HepG2 (cell line): ENCODE data around the gene ZBTB45. TPM values are rescaled to one million over a fixed set of nuclear protein-coding genes. Genes with fewer than 3 reads are reported as not detected.

ENCODE experiments used
- ATAC-seq: fragments of 200-7000 bp; cut with Tn5 transposase; 3 replicates; pipeline ENCODE4 v1.9.1; 2020; ENCODE audit warnings: mild to moderate bottlenecking, moderate library complexity
- BruUV-seq: library from RNA; stranded (reverse); fragments of 400-500 nt; replicated peaks from 2 replicates; lab custom pipeline; 2021; lab: Mats Ljungman, UMichigan
- CTCF ChIA-PET: fragments of 300-600 bp; formaldehyde crosslinking; extraction: SDS; loops from one replicate; lab custom pipeline; 2021; ENCODE audit warnings: low total read pairs, inconsistent platforms, low intra/inter-chr PET ratio; lab: Yijun Ruan, JAX
- POLR2A ChIA-PET: fragments of 350-600 bp; sonication (Branson Sonifier 250); formaldehyde crosslinking; loops from one replicate; lab custom pipeline; 2020; ENCODE audit warnings: antibody characterized with exemption, inconsistent platforms; lab: Yijun Ruan, JAX
- DNase-seq: peaks from one replicate; pipeline ENCODE4 v3.0.0-alpha.2; 2015; ENCODE audit warnings: low spot score
- FAIRE-seq: peaks from 3 replicates; lab custom pipeline; 2011; peaks lifted over from hg19 to GRCh38; lab: Jason Lieb, UNC
- H2AFZ ChIP-seq: one replicate; pipeline ENCODE4 v1.6.1; 2011; ENCODE audit warnings: low read length, inconsistent platforms
- H3K27ac ChIP-seq: fragments of 300-600 bp; 3 replicates; pipeline ENCODE4 v1.8.0; 2011; ENCODE audit warnings: mixed run types, mild to moderate bottlenecking, mixed read lengths, low read length, inconsistent platforms; ENCODE audit not compliant: insufficient read depth; ENCODE audit errors: extremely low read length
- H3K27me3 ChIP-seq, 2 experiments: fragments of 200-600 bp in 1 of 2; 2 replicates in 1 of 2; 3 replicates in 1 of 2; pipeline versions ENCODE4 v1.6.0 to v1.8.0; 2011; ENCODE audit warnings: low read length in 2 of 2, mild to moderate bottlenecking in 2 of 2, moderate library complexity in 2 of 2, inconsistent platforms in 1 of 2; ENCODE audit not compliant: insufficient read depth in 2 of 2, control insufficient read depth in 1 of 2
- H3K36me3 ChIP-seq, 2 experiments: fragments of 200-600 bp in 1 of 2; replicated peaks in 1 of 2; 2 replicates in 1 of 2; 3 replicates in 1 of 2; pipeline versions ENCODE4 v1.5.1 to v1.8.0; 2011; ENCODE audit warnings: low read length in 2 of 2, inconsistent platforms in 1 of 2; ENCODE audit not compliant: insufficient read depth in 2 of 2, control insufficient read depth in 1 of 2
- H3K4me1 ChIP-seq: 2 replicates; pipeline ENCODE4 v1.5.1; 2012; ENCODE audit warnings: low read length, inconsistent platforms; ENCODE audit not compliant: insufficient read depth
- H3K4me2 ChIP-seq: 2 replicates; pipeline ENCODE4 v1.6.0; 2011; ENCODE audit warnings: low read depth, low read length, inconsistent platforms
- H3K4me3 ChIP-seq, 3 experiments: fragments of 200-600 bp in 1 of 3; sonication (generic), shearing (Covaris generic) in 1 of 3; replicated peaks in 1 of 3; 2 replicates each; pipeline ENCODE4 v1.5.1; 2011 to 2016; ENCODE audit warnings: low read length in 3 of 3, inconsistent platforms in 2 of 3, low read depth in 2 of 3, mild to moderate bottlenecking in 2 of 3, control low read depth in 1 of 3, mixed read lengths in 1 of 3; ENCODE audit not compliant: insufficient read depth in 1 of 3
- H3K79me2 ChIP-seq: one replicate; pipeline ENCODE4 v1.6.1; 2011; ENCODE audit warnings: low read length, inconsistent platforms; ENCODE audit not compliant: insufficient read depth
- H3K9ac ChIP-seq: 2 replicates; pipeline ENCODE4 v1.6.0; 2011; ENCODE audit warnings: mild to moderate bottlenecking, low read depth, low read length, inconsistent platforms; ENCODE audit not compliant: insufficient read depth
- H3K9me3 ChIP-seq: 2 replicates; pipeline ENCODE4 v1.5.1; 2012; ENCODE audit warnings: mild to moderate bottlenecking, low read length
- H4K20me1 ChIP-seq: 2 replicates; pipeline ENCODE4 v1.6.0; 2011; ENCODE audit warnings: inconsistent platforms, mild to moderate bottlenecking, low read length, moderate library complexity; ENCODE audit not compliant: insufficient read depth
- ARHGAP35 ChIP-seq: sonication (generic); formaldehyde crosslinking; IDR thresholded peaks from 2 replicates; pipeline ENCODE4 v1.9.0; 2022; ENCODE audit warnings: mild to moderate bottlenecking, inconsistent platforms, moderate library complexity, missing genetic modification reagents, borderline replicate concordance
- ATAD3A ChIP-seq: sonication (generic); formaldehyde crosslinking; IDR thresholded peaks from 2 replicates; pipeline ENCODE4 v1.4.0; 2020; ENCODE audit warnings: missing genetic modification reagents
- ATRX ChIP-seq: sonication (generic); formaldehyde crosslinking; IDR thresholded peaks from 2 replicates; pipeline ENCODE4 v1.4.0; 2020; ENCODE audit warnings: missing genetic modification reagents, borderline replicate concordance
- EEA1 ChIP-seq: sonication (generic); formaldehyde crosslinking; IDR thresholded peaks from 2 replicates; pipeline ENCODE4 v1.5.1; 2020; ENCODE audit warnings: mild to moderate bottlenecking, missing genetic modification reagents, borderline replicate concordance
- FOXC1 ChIP-seq: sonication (generic); formaldehyde crosslinking; IDR thresholded peaks from 2 replicates; pipeline ENCODE4 v1.8.0; 2022; ENCODE audit warnings: mild to moderate bottlenecking, missing genetic modification reagents, borderline replicate concordance
- KDM5A ChIP-seq: fragments of 200-600 bp; sonication (generic); IDR thresholded peaks from 2 replicates; pipeline ENCODE4 v1.7.0; 2018; ENCODE audit warnings: antibody characterized with exemption, mild to moderate bottlenecking, low read length, borderline replicate concordance
- POLR2AphosphoS5 ChIP-seq: IDR thresholded peaks from 2 replicates; pipeline ENCODE4 v1.6.1; 2012; ENCODE audit warnings: low read depth, low read length
- REL ChIP-seq: sonication (generic); formaldehyde crosslinking; conservative IDR thresholded peaks from 2 replicates; pipeline ENCODE4 v1.8.0; 2022; ENCODE audit warnings: mild to moderate bottlenecking, missing genetic modification reagents, moderate library complexity
- ZC3H13 ChIP-seq: sonication (generic); formaldehyde crosslinking; IDR thresholded peaks from 2 replicates; pipeline ENCODE4 v1.8.1; 2023; ENCODE audit warnings: mild to moderate bottlenecking, missing genetic modification reagents, moderate library complexity
- ZNF619 ChIP-seq: sonication (generic); formaldehyde crosslinking; IDR thresholded peaks from 2 replicates; pipeline ENCODE4 v1.4.0; 2020; ENCODE audit warnings: mild to moderate bottlenecking, missing genetic modification reagents
- WGBS: methylation state at CpG from one replicate; pipeline ENCODE4 v1.1.6; 2017; ENCODE audit warnings: low lambda C conversion rate; 5-methylcytosine and 5-hydroxymethylcytosine counted together
- in situ Hi-C: cut with HindIII; loops from 2 replicates; pipeline ENCODE4 v1.10.0; 2017; ENCODE audit warnings: low pct_unique_long_range_greater_than_20kb; ENCODE audit not compliant: extremely low pct_ligation_motif_present
- intact Hi-C: fragments of 100-400 bp; cut with micrococcal nuclease; formaldehyde crosslinking; loops from one replicate; pipeline ENCODE4 v1.10.0; 2022; ENCODE audit not compliant: unreplicated experiment
- polyA plus RNA-seq, 8 experiments: library from polyadenylated mRNA; depleted of rRNA in 3 of 8; stranded (reverse) in 7 of 8; unstranded in 1 of 8; fragments of >200 nt; fragmentation: Illumina TruSeq in 4 of 8; extraction: Trizol in 4 of 8; gene quantifications; 2 replicates each; pipeline versions ENCODE4 v1.2.1 to v1.2.3, GENCODE V29; 2011 to 2016; ENCODE audit warnings: low read depth in 4 of 8, missing spikeins in 1 of 8, mixed read lengths in 1 of 8; ENCODE audit not compliant: insufficient read depth in 1 of 8
- total RNA-seq, 5 experiments: library from RNA; depleted of rRNA; stranded (reverse); fragments of >200 nt; fragmentation: Illumina TruSeq; extraction: Trizol; gene quantifications; 2 replicates each; pipeline ENCODE4 v1.2.3, GENCODE V29; 2016; ENCODE audit warnings: low read depth in 1 of 5
- TF ChIP-seq, protein P1 (sequence below): sonication (generic); formaldehyde crosslinking; IDR thresholded peaks from 2 replicates; pipeline ENCODE4 v1.5.0; 2020; ENCODE audit warnings: mild to moderate bottlenecking, missing genetic modification reagents, borderline replicate concordance
- TF ChIP-seq, protein P2 (sequence below): sonication (generic); formaldehyde crosslinking; IDR thresholded peaks from 2 replicates; pipeline ENCODE4 v1.8.0; 2022; ENCODE audit warnings: mild to moderate bottlenecking, missing genetic modification reagents; ENCODE audit not compliant: insufficient replicate concordance
- TF ChIP-seq, protein P3 (sequence below): sonication (generic); formaldehyde crosslinking; IDR thresholded peaks from 2 replicates; pipeline ENCODE4 v1.4.0; 2020; ENCODE audit warnings: mild to moderate bottlenecking, missing genetic modification reagents
- TF ChIP-seq, protein P4 (sequence below): sonication (generic); formaldehyde crosslinking; IDR thresholded peaks from 2 replicates; pipeline ENCODE4 v1.8.1; 2023; ENCODE audit warnings: mild to moderate bottlenecking, missing genetic modification reagents

Gene ZBTB45
- total and polyA plus RNA-seq, 2 of the 13 experiments (the other 11 are each of a cell fraction or from before 2014, with no cell fraction given) = 3.0 to 3.7 TPM

DNA sequence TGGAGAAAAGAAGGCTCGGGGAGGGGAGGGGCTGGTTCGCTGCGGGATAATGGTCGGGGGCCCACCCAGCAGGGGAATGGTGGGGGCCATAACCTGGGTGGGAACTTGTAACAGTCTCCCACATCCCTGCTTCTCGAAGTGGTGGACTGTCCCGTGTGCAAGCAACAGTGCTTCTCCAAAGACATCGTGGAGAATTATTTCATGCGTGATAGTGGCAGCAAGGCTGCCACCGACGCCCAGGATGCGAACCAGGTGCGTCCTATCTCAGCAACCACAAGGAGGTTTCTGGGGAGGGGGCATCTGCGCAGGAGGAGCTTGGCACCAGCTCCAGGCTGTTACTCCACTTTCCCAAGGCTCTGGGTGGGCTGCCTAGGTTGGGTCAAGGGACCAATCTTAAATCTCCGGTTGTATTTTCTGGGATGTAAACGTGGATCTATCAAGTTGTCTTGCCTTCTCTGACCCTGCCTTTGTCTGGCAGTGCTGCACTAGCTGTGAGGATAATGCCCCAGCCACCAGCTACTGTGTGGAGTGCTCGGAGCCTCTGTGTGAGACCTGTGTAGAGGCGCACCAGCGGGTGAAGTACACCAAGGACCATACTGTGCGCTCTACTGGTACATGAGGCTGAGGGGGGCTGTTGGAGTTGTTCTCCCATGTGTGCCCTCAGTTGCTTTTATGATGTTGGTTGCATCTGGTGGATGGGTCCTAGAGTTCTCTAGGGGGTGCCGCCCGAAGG is 25.8 kb upstream of the ZBTB45 start:
- 9% methylated on average over 12 of the region's 21 CpGs for WGBS
- H3K4me2 ChIP-seq = peak overlapping the region; percentile 97
- H2AFZ ChIP-seq = no peak overlapping the region
- H3K9me3 ChIP-seq = no peaks in the 10 kb centered on the region
- H4K20me1 ChIP-seq = peaks cover 39% of the 10 kb centered on the region
- in situ Hi-C loops (no loop called here), intact Hi-C loops (no loop called here)
- H3K79me2 ChIP-seq = peaks cover 38% of the 10 kb centered on the region
- CTCF ChIA-PET = no interaction called here
- H3K4me1 ChIP-seq = peaks cover 24% of the 10 kb centered on the region
- TSS peak; percentile 61 for BruUV-seq
- POLR2A ChIA-PET = interaction anchor here (1.6 to 3.6 kb wide), 4 partner anchors 9 to 31 kb away, joined by 4 to 59 read pairs (median 39); partner anchors contain the start of genes CHMP2A and ZBTB45
- no peak for FAIRE-seq
- DNase-seq = no peak
- peaks cover 33 to 48% of the 10 kb centered on the region in 2 experiments for H3K36me3 ChIP-seq
- TF ChIP-seq ZNF619 (no peak), FOXC1 (CRISPR knock-in tag) (0 out of 2 replicates have a peak, but pooled peaks have one; percentile 15), ATRX (CRISPR knock-in tag) (no peak), POLR2AphosphoS5 (0 out of 2 replicates have a peak, but pooled peaks have one; percentile 6), EEA1 (CRISPR knock-in tag) (no peak), ARHGAP35 (no peak), ATAD3A (CRISPR knock-in tag) (no peak), ZC3H13 (CRISPR knock-in tag) (0 out of 2 replicates have a peak, but pooled peaks have one; percentile 28), KDM5A (0 out of 2 replicates have a peak, but pooled peaks have one; percentile 11), REL (CRISPR knock-in tag) (0 out of 2 replicates have a peak, but pooled peaks have one; percentile 3)
- TF ChIP-seq, protein P1, sequence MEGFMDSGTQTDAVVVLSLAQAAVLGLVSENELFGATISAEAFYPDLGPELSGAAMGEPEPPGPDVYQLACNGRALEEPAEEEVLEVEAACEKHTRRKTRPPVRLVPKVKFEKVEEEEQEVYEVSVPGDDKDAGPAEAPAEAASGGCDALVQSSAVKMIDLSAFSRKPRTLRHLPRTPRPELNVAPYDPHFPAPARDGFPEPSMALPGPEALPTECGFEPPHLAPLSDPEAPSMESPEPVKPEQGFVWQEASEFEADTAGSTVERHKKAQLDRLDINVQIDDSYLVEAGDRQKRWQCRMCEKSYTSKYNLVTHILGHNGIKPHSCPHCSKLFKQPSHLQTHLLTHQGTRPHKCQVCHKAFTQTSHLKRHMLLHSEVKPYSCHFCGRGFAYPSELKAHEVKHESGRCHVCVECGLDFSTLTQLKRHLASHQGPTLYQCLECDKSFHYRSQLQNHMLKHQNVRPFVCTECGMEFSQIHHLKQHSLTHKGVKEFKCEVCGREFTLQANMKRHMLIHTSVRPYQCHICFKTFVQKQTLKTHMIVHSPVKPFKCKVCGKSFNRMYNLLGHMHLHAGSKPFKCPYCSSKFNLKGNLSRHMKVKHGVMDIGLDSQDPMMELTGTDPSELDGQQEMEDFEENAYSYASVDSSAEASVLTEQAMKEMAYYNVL (CRISPR knock-in tag) = no peak
- TF ChIP-seq, protein P2, sequence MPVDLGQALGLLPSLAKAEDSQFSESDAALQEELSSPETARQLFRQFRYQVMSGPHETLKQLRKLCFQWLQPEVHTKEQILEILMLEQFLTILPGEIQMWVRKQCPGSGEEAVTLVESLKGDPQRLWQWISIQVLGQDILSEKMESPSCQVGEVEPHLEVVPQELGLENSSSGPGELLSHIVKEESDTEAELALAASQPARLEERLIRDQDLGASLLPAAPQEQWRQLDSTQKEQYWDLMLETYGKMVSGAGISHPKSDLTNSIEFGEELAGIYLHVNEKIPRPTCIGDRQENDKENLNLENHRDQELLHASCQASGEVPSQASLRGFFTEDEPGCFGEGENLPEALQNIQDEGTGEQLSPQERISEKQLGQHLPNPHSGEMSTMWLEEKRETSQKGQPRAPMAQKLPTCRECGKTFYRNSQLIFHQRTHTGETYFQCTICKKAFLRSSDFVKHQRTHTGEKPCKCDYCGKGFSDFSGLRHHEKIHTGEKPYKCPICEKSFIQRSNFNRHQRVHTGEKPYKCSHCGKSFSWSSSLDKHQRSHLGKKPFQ (CRISPR knock-in tag) = peak; percentile 45
- TF ChIP-seq, protein P3, sequence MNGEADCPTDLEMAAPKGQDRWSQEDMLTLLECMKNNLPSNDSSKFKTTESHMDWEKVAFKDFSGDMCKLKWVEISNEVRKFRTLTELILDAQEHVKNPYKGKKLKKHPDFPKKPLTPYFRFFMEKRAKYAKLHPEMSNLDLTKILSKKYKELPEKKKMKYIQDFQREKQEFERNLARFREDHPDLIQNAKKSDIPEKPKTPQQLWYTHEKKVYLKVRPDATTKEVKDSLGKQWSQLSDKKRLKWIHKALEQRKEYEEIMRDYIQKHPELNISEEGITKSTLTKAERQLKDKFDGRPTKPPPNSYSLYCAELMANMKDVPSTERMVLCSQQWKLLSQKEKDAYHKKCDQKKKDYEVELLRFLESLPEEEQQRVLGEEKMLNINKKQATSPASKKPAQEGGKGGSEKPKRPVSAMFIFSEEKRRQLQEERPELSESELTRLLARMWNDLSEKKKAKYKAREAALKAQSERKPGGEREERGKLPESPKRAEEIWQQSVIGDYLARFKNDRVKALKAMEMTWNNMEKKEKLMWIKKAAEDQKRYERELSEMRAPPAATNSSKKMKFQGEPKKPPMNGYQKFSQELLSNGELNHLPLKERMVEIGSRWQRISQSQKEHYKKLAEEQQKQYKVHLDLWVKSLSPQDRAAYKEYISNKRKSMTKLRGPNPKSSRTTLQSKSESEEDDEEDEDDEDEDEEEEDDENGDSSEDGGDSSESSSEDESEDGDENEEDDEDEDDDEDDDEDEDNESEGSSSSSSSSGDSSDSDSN (CRISPR knock-in tag) = peak; percentile 5; the same call in 1 of the 2 replicates
- TF ChIP-seq, protein P4, sequence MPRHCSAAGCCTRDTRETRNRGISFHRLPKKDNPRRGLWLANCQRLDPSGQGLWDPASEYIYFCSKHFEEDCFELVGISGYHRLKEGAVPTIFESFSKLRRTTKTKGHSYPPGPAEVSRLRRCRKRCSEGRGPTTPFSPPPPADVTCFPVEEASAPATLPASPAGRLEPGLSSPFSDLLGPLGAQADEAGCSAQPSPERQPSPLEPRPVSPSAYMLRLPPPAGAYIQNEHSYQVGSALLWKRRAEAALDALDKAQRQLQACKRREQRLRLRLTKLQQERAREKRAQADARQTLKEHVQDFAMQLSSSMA = peak; percentile 68; the same call in 1 of the 2 replicates
- H3K27ac ChIP-seq = peak overlapping the region; percentile 67
- H3K27me3 ChIP-seq = no peaks in the 10 kb centered on the region; a peak in 2 of 5 replicates
- ATAC-seq = 0 out of 3 replicates have a peak, but pooled peaks have one; percentile 7
- peak overlapping the region; percentile 91 to 99 (median 96) for H3K4me3 ChIP-seq
- peak overlapping the region; percentile 85 for H3K9ac ChIP-seq
